Measurements from ENCODE around the gene FOLR2. TPM values are rescaled to one million over a fixed set of nuclear protein-coding genes. Genes with fewer than 3 reads are reported as not detected.

Gene FOLR2
- total RNA-seq, 1 donor from 2014 or later = not detected

DNA sequence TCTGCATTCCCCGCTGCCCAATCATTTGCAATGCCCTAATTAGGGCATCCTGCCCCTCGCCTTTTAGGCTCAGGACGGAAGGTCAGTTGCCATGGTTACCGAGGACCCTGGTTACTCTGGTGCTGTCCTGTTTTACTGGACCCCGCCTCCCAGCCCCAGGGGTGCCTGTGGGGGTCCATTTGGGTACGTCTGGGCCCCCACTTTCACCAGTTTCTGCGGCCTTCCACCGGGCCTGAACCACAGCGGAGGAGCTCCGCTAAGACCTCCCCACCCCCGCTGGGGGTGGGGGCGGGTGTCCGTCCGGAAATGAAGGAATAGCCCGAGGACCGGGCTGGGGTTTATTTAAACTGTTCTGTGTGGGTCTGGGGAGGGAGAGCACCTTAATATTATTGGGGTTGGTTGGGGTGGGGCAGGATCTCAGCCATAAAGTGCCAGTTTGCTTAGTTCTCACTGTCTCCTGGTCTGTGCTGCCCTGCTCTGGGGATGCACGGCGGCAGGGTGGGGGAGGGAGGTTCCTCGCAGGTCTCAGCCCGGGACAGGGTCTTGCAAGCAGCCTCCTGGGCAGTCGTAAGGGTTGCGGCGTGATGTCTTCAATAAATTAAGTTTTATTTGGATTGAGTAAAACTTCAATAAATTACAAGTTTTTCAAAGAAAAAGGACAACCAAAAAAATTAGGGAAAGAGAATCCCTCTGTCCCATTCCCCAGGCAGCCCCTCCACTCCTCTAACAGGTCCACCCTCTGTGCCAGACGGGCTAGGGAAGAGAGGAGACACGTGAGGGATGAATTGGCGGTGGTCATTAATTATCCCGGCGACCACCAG lies 22.1 kb downstream of the FOLR2 start:
- DNase-seq (ENCODE audit: low read depth) (no peak), FAIRE-seq (no peak)
- peaks cover 26% of the 10 kb centered on the region for H3K27me3 ChIP-seq (ENCODE audit: control insufficient read depth, insufficient read depth, low read length)
- peaks cover 29% of the 10 kb centered on the region for H3K36me3 ChIP-seq (ENCODE audit: control insufficient read depth, insufficient read depth, low read length)
- TF ChIP-seq, protein P1, sequence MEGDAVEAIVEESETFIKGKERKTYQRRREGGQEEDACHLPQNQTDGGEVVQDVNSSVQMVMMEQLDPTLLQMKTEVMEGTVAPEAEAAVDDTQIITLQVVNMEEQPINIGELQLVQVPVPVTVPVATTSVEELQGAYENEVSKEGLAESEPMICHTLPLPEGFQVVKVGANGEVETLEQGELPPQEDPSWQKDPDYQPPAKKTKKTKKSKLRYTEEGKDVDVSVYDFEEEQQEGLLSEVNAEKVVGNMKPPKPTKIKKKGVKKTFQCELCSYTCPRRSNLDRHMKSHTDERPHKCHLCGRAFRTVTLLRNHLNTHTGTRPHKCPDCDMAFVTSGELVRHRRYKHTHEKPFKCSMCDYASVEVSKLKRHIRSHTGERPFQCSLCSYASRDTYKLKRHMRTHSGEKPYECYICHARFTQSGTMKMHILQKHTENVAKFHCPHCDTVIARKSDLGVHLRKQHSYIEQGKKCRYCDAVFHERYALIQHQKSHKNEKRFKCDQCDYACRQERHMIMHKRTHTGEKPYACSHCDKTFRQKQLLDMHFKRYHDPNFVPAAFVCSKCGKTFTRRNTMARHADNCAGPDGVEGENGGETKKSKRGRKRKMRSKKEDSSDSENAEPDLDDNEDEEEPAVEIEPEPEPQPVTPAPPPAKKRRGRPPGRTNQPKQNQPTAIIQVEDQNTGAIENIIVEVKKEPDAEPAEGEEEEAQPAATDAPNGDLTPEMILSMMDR (IDR thresholded peaks at IDR 0.05; ENCODE audit: insufficient read depth, low read length, severe bottlenecking) = no peak
- no peak overlapping the region for H3K4me3 ChIP-seq (ENCODE audit: low read depth, low read length)

DNA sequence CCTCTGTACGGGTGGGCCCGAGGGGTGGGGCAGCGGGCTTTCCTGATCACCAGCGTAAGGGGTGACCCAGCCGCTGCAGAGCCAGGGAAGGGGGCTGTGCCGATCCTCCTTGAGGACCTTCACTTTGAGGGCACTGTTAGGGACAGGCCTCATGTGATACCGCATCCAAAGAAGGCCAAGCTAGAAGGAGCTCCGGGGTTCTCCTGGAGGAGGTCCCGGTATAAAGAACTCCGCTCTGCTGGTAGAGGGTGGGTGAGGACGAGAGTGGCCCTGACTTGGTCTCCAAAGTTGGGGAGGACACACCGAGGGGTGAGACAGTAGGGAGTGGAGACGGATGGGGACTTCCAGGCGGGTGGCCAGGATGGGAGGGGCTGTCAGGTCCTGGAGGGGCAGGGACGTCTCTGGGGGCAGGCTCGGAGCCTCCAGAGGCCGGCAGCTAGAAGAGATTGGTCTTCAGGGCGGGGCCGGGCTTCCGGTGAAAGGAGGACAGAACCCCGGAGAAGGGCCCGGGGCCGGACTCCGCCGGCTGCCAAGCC lies 22.8 kb downstream of the FOLR2 start:
- DNase-seq (ENCODE audit: low read depth) = no peak
- Histone ChIP-seq H3K36me3 (ENCODE audit: control insufficient read depth, insufficient read depth, low read length) (peaks cover 24% of the 10 kb centered on the region), H3K27me3 (ENCODE audit: control insufficient read depth, insufficient read depth, low read length) (peaks cover 29% of the 10 kb centered on the region), H3K4me3 (ENCODE audit: low read depth, low read length) (peak overlapping the region; percentile 17)
- TF ChIP-seq, protein P1 (IDR thresholded peaks at IDR 0.05; ENCODE audit: insufficient read depth, low read length, severe bottlenecking) = no peak
- no peak for FAIRE-seq

DNA sequence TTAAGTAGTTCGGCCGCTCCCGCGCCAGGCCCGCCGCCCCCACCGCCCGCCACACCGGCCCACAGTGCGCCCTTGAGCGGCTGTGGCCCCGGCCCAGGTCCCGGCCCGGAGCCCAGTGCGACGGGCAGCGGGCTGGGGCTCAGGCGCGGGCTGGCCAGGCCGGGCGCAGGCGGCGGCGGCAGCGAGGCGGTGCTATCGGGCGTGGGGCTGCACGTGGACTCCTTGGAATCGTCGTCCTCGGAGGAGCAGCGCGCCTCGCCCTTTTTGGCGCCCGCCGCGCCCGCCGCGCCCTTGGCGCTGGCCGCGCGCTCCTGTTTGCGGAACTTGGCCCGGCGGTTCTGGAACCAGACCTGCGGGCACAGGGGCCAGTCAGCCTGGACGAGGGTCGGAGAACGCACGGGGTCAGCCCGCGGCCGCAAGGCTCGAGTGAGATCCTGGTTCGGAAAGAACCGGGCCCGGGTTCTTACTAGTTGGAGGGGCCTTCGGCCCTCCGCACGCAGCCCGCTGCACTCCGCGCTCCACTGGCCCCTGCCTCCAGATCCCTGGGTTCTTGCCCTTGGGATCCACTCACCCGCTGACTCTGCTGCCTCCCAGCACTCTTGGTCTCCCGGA lies 23.4 kb downstream of the FOLR2 start:
- no peak for DNase-seq (ENCODE audit: low read depth)
- no peak for FAIRE-seq
- H3K27me3 ChIP-seq (ENCODE audit: control insufficient read depth, insufficient read depth, low read length) = peaks cover 35% of the 10 kb centered on the region
- peaks cover 19% of the 10 kb centered on the region for H3K36me3 ChIP-seq (ENCODE audit: control insufficient read depth, insufficient read depth, low read length)
- H3K4me3 ChIP-seq (ENCODE audit: low read depth, low read length) = no peak overlapping the region
- TF ChIP-seq, protein P1 (IDR thresholded peaks at IDR 0.05; ENCODE audit: insufficient read depth, low read length, severe bottlenecking) = no peak

DNA sequence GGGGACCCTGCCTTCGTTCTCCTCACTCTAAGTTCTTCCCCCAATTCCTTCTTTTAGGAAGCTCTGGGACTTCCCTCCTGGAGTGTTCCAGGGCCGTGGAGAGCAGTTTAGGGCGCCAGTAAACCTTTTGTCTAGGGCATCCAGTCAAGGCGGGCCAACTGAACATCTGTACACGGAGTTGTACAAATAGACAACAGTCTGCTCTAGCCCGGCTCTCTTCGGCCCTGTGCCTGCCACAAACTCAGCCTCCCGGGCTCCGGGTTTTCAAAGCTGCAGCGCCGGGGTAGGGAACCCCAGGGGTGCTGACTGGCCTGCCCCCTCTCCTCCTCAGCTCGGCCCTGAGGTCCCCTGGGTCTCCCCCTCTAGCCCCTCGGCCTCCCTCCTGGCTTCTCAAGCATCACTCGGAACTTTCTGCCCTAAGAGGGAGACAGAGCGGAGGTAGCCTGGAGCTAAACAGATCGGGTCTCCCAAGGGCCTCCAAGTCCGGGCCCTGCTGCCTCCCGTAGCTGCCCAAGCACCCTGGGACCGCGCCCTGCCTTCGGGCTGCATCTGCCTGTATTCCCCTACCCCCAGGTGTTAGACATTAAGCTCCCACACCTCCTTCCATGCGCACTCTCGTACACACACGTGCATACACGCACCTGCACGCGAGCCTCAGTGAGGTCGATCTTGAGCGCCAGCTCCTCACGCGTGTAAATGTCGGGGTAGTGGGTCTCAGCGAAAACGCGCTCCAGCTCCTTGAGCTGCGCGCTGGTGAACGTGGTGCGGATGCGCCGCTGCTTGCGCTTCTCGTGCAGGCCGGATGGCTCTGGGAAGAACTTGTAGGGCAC lies 24.1 kb downstream of the FOLR2 start:
- FAIRE-seq = no peak
- no peak for DNase-seq (ENCODE audit: low read depth)
- H3K36me3 ChIP-seq (ENCODE audit: control insufficient read depth, insufficient read depth, low read length) = peaks cover 11% of the 10 kb centered on the region
- H3K4me3 ChIP-seq (ENCODE audit: low read depth, low read length) = no peak overlapping the region
- TF ChIP-seq, protein P1 (IDR thresholded peaks at IDR 0.05; ENCODE audit: insufficient read depth, low read length, severe bottlenecking) = no peak
- peaks cover 41% of the 10 kb centered on the region for H3K27me3 ChIP-seq (ENCODE audit: control insufficient read depth, insufficient read depth, low read length)

DNA sequence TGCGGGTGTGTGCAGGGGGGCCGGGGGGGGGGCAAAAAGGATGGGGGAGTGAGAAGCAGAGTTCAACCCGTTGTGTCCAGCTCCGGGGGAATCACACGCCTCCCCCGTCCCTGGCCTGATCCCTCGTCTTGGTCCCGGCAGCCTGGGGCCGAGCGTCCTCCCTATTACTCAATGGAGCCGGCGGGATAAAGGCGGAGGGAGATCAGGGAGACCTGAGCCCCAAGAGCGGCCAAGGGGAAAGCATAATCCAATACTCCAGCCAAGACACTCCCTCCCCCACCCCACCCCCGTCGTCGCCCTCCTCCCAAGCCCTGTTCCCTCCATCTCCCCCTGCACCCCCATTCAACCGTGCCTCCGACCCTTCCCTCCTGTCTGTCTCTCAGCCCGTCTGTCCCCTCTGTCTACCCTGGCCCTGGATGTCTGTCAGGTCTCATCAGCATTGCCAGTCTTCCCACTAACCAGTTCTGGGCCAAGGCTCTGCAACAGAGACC lies 24.7 kb downstream of the FOLR2 start:
- TF ChIP-seq, protein P1 (IDR thresholded peaks at IDR 0.05; ENCODE audit: insufficient read depth, low read length, severe bottlenecking) = no peak
- H3K4me3 ChIP-seq (ENCODE audit: low read depth, low read length) = no peak overlapping the region
- DNase-seq (ENCODE audit: low read depth) = no peak
- peaks cover 9% of the 10 kb centered on the region for H3K36me3 ChIP-seq (ENCODE audit: control insufficient read depth, insufficient read depth, low read length)
- no peak for FAIRE-seq
- peaks cover 45% of the 10 kb centered on the region for H3K27me3 ChIP-seq (ENCODE audit: control insufficient read depth, insufficient read depth, low read length)

Data from bronchial epithelial cell (primary cell).